HepG2 (cell line): ENCODE data around the gene RLN3. TPM values are rescaled to one million over a fixed set of nuclear protein-coding genes. Genes with fewer than 3 reads are reported as not detected.

Experiments used
- ATAC-seq: fragments of 200-7000 bp; cut with Tn5 transposase; 3 replicates; pipeline ENCODE4 v1.9.1; 2020; ENCODE audit warnings: mild to moderate bottlenecking, moderate library complexity
- BruUV-seq: library from RNA; stranded (reverse); fragments of 400-500 nt; replicated peaks from 2 replicates; lab custom pipeline; 2021; lab: Mats Ljungman, UMichigan
- CTCF ChIA-PET: fragments of 300-600 bp; formaldehyde crosslinking; extraction: SDS; loops from one replicate; lab custom pipeline; 2021; ENCODE audit warnings: low total read pairs, inconsistent platforms, low intra/inter-chr PET ratio; lab: Yijun Ruan, JAX
- POLR2A ChIA-PET: fragments of 350-600 bp; sonication (Branson Sonifier 250); formaldehyde crosslinking; loops from one replicate; lab custom pipeline; 2020; ENCODE audit warnings: antibody characterized with exemption, inconsistent platforms; lab: Yijun Ruan, JAX
- DNase-seq: peaks from one replicate; pipeline ENCODE4 v3.0.0-alpha.2; 2015; ENCODE audit warnings: low spot score
- FAIRE-seq: peaks from 3 replicates; lab custom pipeline; 2011; peaks lifted over from hg19 to GRCh38; lab: Jason Lieb, UNC
- H2AFZ ChIP-seq: one replicate; pipeline ENCODE4 v1.6.1; 2011; ENCODE audit warnings: low read length, inconsistent platforms
- H3K27ac ChIP-seq: fragments of 300-600 bp; 3 replicates; pipeline ENCODE4 v1.8.0; 2011; ENCODE audit warnings: mixed run types, mild to moderate bottlenecking, mixed read lengths, low read length, inconsistent platforms; ENCODE audit not compliant: insufficient read depth; ENCODE audit errors: extremely low read length
- H3K27me3 ChIP-seq, 2 experiments: fragments of 200-600 bp in 1 of 2; 2 replicates in 1 of 2; 3 replicates in 1 of 2; pipeline versions ENCODE4 v1.6.0 to v1.8.0; 2011; ENCODE audit warnings: low read length in 2 of 2, mild to moderate bottlenecking in 2 of 2, moderate library complexity in 2 of 2, inconsistent platforms in 1 of 2; ENCODE audit not compliant: insufficient read depth in 2 of 2, control insufficient read depth in 1 of 2
- H3K36me3 ChIP-seq, 2 experiments: fragments of 200-600 bp in 1 of 2; replicated peaks in 1 of 2; 2 replicates in 1 of 2; 3 replicates in 1 of 2; pipeline versions ENCODE4 v1.5.1 to v1.8.0; 2011; ENCODE audit warnings: low read length in 2 of 2, inconsistent platforms in 1 of 2; ENCODE audit not compliant: insufficient read depth in 2 of 2, control insufficient read depth in 1 of 2
- H3K4me1 ChIP-seq: 2 replicates; pipeline ENCODE4 v1.5.1; 2012; ENCODE audit warnings: low read length, inconsistent platforms; ENCODE audit not compliant: insufficient read depth
- H3K4me2 ChIP-seq: 2 replicates; pipeline ENCODE4 v1.6.0; 2011; ENCODE audit warnings: low read depth, low read length, inconsistent platforms
- H3K4me3 ChIP-seq, 3 experiments: fragments of 200-600 bp in 1 of 3; sonication (generic), shearing (Covaris generic) in 1 of 3; replicated peaks in 1 of 3; 2 replicates each; pipeline ENCODE4 v1.5.1; 2011 to 2016; ENCODE audit warnings: low read length in 3 of 3, inconsistent platforms in 2 of 3, low read depth in 2 of 3, mild to moderate bottlenecking in 2 of 3, control low read depth in 1 of 3, mixed read lengths in 1 of 3; ENCODE audit not compliant: insufficient read depth in 1 of 3
- H3K79me2 ChIP-seq: one replicate; pipeline ENCODE4 v1.6.1; 2011; ENCODE audit warnings: low read length, inconsistent platforms; ENCODE audit not compliant: insufficient read depth
- H3K9ac ChIP-seq: 2 replicates; pipeline ENCODE4 v1.6.0; 2011; ENCODE audit warnings: mild to moderate bottlenecking, low read depth, low read length, inconsistent platforms; ENCODE audit not compliant: insufficient read depth
- H3K9me3 ChIP-seq: 2 replicates; pipeline ENCODE4 v1.5.1; 2012; ENCODE audit warnings: mild to moderate bottlenecking, low read length
- H4K20me1 ChIP-seq: 2 replicates; pipeline ENCODE4 v1.6.0; 2011; ENCODE audit warnings: inconsistent platforms, mild to moderate bottlenecking, low read length, moderate library complexity; ENCODE audit not compliant: insufficient read depth
- BCL6 ChIP-seq: IDR thresholded peaks from 2 replicates; pipeline ENCODE4 v1.6.1; 2016; ENCODE audit warnings: missing genetic modification reagents, missing compliant biosample characterization
- HHEX ChIP-seq: IDR thresholded peaks from 2 replicates; pipeline ENCODE4 v1.6.1; 2016; ENCODE audit warnings: control low read depth
- MIXL1 ChIP-seq: IDR thresholded peaks from 2 replicates; pipeline ENCODE4 v1.6.1; 2016
- SALL1 ChIP-seq: sonication (generic); formaldehyde crosslinking; IDR thresholded peaks from 2 replicates; pipeline ENCODE4 v1.8.0; 2022; ENCODE audit warnings: mild to moderate bottlenecking, missing genetic modification reagents
- THAP11 ChIP-seq: IDR thresholded peaks from 2 replicates; pipeline ENCODE4 v1.6.1; 2016; ENCODE audit warnings: missing biosample characterization, missing genetic modification reagents
- ZBTB7B ChIP-seq: sonication (generic); formaldehyde crosslinking; IDR thresholded peaks from 2 replicates; pipeline ENCODE4 v1.4.0; 2020; ENCODE audit warnings: missing genetic modification reagents
- ZFP1 ChIP-seq: IDR thresholded peaks from 2 replicates; pipeline ENCODE4 v1.6.1; 2016
- ZFX ChIP-seq: sonication (generic); formaldehyde crosslinking; IDR thresholded peaks from 2 replicates; pipeline ENCODE4 v1.4.0; 2020; ENCODE audit warnings: mild to moderate bottlenecking, low read depth, missing genetic modification reagents, moderate library complexity
- ZKSCAN1 ChIP-seq: fragments of 150-350 bp; IDR thresholded peaks from 2 replicates; pipeline ENCODE4 v1.6.1; 2014; ENCODE audit warnings: low read length
- ZNF343 ChIP-seq: sonication (generic); formaldehyde crosslinking; IDR thresholded peaks from 2 replicates; pipeline ENCODE4 v1.4.0; 2020; ENCODE audit warnings: mild to moderate bottlenecking, missing genetic modification reagents
- ZNF501 ChIP-seq: sonication (generic); formaldehyde crosslinking; IDR thresholded peaks from 2 replicates; pipeline ENCODE4 v1.5.1; 2020; ENCODE audit warnings: mild to moderate bottlenecking, moderate library complexity, missing genetic modification reagents
- ZNF598 ChIP-seq: sonication (generic); formaldehyde crosslinking; IDR thresholded peaks from 2 replicates; pipeline ENCODE4 v1.5.1; 2020; ENCODE audit warnings: mild to moderate bottlenecking, missing genetic modification reagents, borderline replicate concordance
- ZNF607 ChIP-seq: sonication (generic); formaldehyde crosslinking; IDR thresholded peaks from 2 replicates; pipeline ENCODE4 v1.5.1; 2020; ENCODE audit warnings: missing genetic modification reagents, mild to moderate bottlenecking, borderline replicate concordance
- ZNF878 ChIP-seq: sonication (generic); formaldehyde crosslinking; IDR thresholded peaks from 2 replicates; pipeline ENCODE4 v1.8.1; 2023; ENCODE audit warnings: mild to moderate bottlenecking, missing genetic modification reagents, moderate library complexity
- WGBS: methylation state at CpG from one replicate; pipeline ENCODE4 v1.1.6; 2017; ENCODE audit warnings: low lambda C conversion rate; 5-methylcytosine and 5-hydroxymethylcytosine counted together
- in situ Hi-C: cut with HindIII; loops from 2 replicates; pipeline ENCODE4 v1.10.0; 2017; ENCODE audit warnings: low pct_unique_long_range_greater_than_20kb; ENCODE audit not compliant: extremely low pct_ligation_motif_present
- intact Hi-C: fragments of 100-400 bp; cut with micrococcal nuclease; formaldehyde crosslinking; loops from one replicate; pipeline ENCODE4 v1.10.0; 2022; ENCODE audit not compliant: unreplicated experiment
- polyA plus RNA-seq, 8 experiments: library from polyadenylated mRNA; depleted of rRNA in 3 of 8; stranded (reverse) in 7 of 8; unstranded in 1 of 8; fragments of >200 nt; fragmentation: Illumina TruSeq in 4 of 8; extraction: Trizol in 4 of 8; gene quantifications; 2 replicates each; pipeline versions ENCODE4 v1.2.1 to v1.2.3, GENCODE V29; 2011 to 2016; ENCODE audit warnings: low read depth in 4 of 8, missing spikeins in 1 of 8, mixed read lengths in 1 of 8; ENCODE audit not compliant: insufficient read depth in 1 of 8
- total RNA-seq, 5 experiments: library from RNA; depleted of rRNA; stranded (reverse); fragments of >200 nt; fragmentation: Illumina TruSeq; extraction: Trizol; gene quantifications; 2 replicates each; pipeline ENCODE4 v1.2.3, GENCODE V29; 2016; ENCODE audit warnings: low read depth in 1 of 5
- TF ChIP-seq, protein P1 (sequence below), 2 experiments: IDR thresholded peaks; 2 replicates each; pipeline ENCODE4 v1.6.1; 2011 to 2012; ENCODE audit warnings: low read length in 2 of 2, borderline replicate concordance in 1 of 2, low read depth in 1 of 2, mild to moderate bottlenecking in 1 of 2, moderate library complexity in 1 of 2
- TF ChIP-seq, protein P2 (sequence below): IDR thresholded peaks from 2 replicates; pipeline ENCODE4 v1.6.1; 2016; ENCODE audit warnings: mild to moderate bottlenecking, missing biosample characterization, missing genetic modification reagents
- TF ChIP-seq, protein P3 (sequence below): sonication (generic); formaldehyde crosslinking; IDR thresholded peaks from 2 replicates; pipeline ENCODE4 v1.4.0; 2020; ENCODE audit warnings: missing genetic modification reagents, borderline replicate concordance

Gene RLN3
- total and polyA plus RNA-seq, 2 of the 13 experiments (the other 11 are each of a cell fraction or from before 2014, with no cell fraction given): not detected

DNA sequence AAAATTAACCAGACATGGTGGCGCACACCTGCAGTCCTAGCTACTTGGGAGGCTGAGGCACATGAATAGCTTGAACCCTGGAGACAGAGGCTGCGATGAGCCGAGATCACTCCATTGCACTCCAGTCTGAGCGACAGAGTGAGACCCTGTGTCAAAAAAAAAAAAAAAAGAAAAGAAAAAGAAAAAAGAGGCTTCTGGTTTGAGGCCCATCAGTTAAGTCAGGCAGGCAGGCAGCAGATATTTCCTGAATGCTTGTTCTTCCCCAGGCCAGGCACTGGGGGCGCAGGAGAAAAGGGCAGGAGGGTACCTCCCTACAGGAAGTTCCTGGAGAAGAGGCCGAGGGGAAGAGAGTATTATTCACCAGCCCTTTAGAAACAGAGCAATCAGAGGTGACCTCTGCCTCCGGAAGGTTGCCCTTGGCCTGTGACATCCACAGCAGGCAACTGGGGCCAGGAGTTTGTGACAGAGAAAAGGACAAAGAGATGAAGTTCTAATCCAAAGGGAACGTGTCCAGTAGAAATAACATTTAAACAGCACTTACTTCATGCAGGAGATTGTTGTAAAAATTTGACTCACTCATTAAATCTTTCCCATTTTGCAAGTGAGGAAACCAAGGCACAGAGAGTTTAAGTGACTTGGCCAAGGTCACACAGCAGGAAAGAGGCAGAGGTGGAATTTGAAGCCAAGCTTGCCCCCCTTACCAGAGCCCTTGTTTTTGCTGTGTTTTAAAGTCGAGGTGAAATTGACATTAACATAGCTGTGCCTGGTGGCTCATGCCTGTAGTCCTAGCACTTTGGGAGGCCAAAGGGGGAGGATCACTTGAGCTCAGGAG, 4.3 kb upstream of the RLN3 start:
- no peak overlapping the region for H2AFZ ChIP-seq
- H3K9me3 ChIP-seq: no peaks in the 10 kb centered on the region
- H3K9ac ChIP-seq: no peak overlapping the region
- intact Hi-C loops: loop anchor here (2.0 kb wide), 1 partner anchor 117 kb away; the partner anchor contains the start of genes BRME1 and CC2D1A
- CTCF ChIA-PET: no interaction called here
- H3K36me3 ChIP-seq: no peaks in the 10 kb centered on the region
- H3K4me2 ChIP-seq: peak overlapping the region; percentile 33
- peaks cover 0 to 10% of the 10 kb centered on the region in 2 experiments; a peak in 2 of 5 replicates for H3K27me3 ChIP-seq
- no peaks in the 10 kb centered on the region for H4K20me1 ChIP-seq
- no peaks in the 10 kb centered on the region for H3K79me2 ChIP-seq
- FAIRE-seq: peak; percentile 93
- BruUV-seq: no TSS peak
- WGBS: 27% methylated on average over 9 of the region's 9 CpGs
- peak; percentile 96 for ATAC-seq
- peak overlapping the region; percentile 28 for H3K27ac ChIP-seq
- H3K4me3 ChIP-seq: no peak overlapping the region
- POLR2A ChIA-PET: no interaction called here
- DNase-seq: peak; percentile 85
- in situ Hi-C loops: no loop called here
- H3K4me1 ChIP-seq: peaks cover 45% of the 10 kb centered on the region
- peak; percentile 57 for TF ChIP-seq BCL6 (CRISPR knock-in tag)
- peak; percentile 78 for TF ChIP-seq THAP11
- peak; percentile 42; the same call in 1 of the 2 replicates for TF ChIP-seq HHEX (CRISPR knock-in tag)
- TF ChIP-seq ZNF598 (CRISPR knock-in tag): 0 out of 2 replicates have a peak, but pooled peaks have one; percentile 21
- TF ChIP-seq ZFX (CRISPR knock-in tag): peak; percentile 56
- TF ChIP-seq ZNF607 (CRISPR knock-in tag): peak; percentile 60; the same call in 1 of the 2 replicates
- TF ChIP-seq, protein P1, sequence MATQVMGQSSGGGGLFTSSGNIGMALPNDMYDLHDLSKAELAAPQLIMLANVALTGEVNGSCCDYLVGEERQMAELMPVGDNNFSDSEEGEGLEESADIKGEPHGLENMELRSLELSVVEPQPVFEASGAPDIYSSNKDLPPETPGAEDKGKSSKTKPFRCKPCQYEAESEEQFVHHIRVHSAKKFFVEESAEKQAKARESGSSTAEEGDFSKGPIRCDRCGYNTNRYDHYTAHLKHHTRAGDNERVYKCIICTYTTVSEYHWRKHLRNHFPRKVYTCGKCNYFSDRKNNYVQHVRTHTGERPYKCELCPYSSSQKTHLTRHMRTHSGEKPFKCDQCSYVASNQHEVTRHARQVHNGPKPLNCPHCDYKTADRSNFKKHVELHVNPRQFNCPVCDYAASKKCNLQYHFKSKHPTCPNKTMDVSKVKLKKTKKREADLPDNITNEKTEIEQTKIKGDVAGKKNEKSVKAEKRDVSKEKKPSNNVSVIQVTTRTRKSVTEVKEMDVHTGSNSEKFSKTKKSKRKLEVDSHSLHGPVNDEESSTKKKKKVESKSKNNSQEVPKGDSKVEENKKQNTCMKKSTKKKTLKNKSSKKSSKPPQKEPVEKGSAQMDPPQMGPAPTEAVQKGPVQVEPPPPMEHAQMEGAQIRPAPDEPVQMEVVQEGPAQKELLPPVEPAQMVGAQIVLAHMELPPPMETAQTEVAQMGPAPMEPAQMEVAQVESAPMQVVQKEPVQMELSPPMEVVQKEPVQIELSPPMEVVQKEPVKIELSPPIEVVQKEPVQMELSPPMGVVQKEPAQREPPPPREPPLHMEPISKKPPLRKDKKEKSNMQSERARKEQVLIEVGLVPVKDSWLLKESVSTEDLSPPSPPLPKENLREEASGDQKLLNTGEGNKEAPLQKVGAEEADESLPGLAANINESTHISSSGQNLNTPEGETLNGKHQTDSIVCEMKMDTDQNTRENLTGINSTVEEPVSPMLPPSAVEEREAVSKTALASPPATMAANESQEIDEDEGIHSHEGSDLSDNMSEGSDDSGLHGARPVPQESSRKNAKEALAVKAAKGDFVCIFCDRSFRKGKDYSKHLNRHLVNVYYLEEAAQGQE (IDR thresholded peaks at IDR 0.05; ENCODE audit: borderline replicate concordance in 1 of 2, low read depth in 1 of 2, low read length in 2 of 2): peak in 1 of 2 experiments; percentile 17; a peak in 1 of 4 replicates
- peak; percentile 32; the same call in 1 of the 2 replicates for TF ChIP-seq ZBTB7B
- peak; percentile 28; the same call in 1 of the 2 replicates for TF ChIP-seq MIXL1
- TF ChIP-seq, protein P2, sequence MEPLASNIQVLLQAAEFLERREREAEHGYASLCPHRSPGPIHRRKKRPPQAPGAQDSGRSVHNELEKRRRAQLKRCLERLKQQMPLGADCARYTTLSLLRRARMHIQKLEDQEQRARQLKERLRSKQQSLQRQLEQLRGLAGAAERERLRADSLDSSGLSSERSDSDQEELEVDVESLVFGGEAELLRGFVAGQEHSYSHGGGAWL (CRISPR knock-in tag): no peak
- peak; percentile 66; the same call in 1 of the 2 replicates for TF ChIP-seq ZNF501 (CRISPR knock-in tag)
- 0 out of 2 replicates have a peak, but pooled peaks have one; percentile 53 for TF ChIP-seq ZFP1 (CRISPR knock-in tag)
- peak; percentile 56; the same call in 1 of the 2 replicates for TF ChIP-seq ZNF878 (CRISPR knock-in tag)
- TF ChIP-seq, protein P3, sequence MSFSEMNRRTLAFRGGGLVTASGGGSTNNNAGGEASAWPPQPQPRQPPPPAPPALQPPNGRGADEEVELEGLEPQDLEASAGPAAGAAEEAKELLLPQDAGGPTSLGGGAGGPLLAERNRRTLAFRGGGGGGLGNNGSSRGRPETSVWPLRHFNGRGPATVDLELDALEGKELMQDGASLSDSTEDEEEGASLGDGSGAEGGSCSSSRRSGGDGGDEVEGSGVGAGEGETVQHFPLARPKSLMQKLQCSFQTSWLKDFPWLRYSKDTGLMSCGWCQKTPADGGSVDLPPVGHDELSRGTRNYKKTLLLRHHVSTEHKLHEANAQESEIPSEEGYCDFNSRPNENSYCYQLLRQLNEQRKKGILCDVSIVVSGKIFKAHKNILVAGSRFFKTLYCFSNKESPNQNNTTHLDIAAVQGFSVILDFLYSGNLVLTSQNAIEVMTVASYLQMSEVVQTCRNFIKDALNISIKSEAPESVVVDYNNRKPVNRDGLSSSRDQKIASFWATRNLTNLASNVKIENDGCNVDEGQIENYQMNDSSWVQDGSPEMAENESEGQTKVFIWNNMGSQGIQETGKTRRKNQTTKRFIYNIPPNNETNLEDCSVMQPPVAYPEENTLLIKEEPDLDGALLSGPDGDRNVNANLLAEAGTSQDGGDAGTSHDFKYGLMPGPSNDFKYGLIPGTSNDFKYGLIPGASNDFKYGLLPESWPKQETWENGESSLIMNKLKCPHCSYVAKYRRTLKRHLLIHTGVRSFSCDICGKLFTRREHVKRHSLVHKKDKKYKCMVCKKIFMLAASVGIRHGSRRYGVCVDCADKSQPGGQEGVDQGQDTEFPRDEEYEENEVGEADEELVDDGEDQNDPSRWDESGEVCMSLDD: no peak
- peak; percentile 77 for TF ChIP-seq SALL1 (CRISPR knock-in tag)
- peak; percentile 99 for TF ChIP-seq ZNF343 (CRISPR knock-in tag)
- TF ChIP-seq ZKSCAN1: 0 out of 2 replicates have a peak, but pooled peaks have one; percentile 13
